H9 (cell line): ENCODE measurements around the gene SH3TC2. TPM values are rescaled to one million over a fixed set of nuclear protein-coding genes. Genes with fewer than 3 reads are reported as not detected.

Experiments used
- DNase-seq: peaks from one replicate; pipeline ENCODE4 v3.0.0-alpha.2; 2017
- H2AFZ ChIP-seq: one replicate; pipeline ENCODE4 v1.6.1; 2013; ENCODE audit warnings: mild to moderate bottlenecking, low read length, control low read depth, moderate library complexity
- H2AK5ac ChIP-seq: 2 replicates; pipeline ENCODE4 v1.6.1; 2013; ENCODE audit warnings: low read length, control low read depth, mixed read lengths; ENCODE audit not compliant: insufficient read length
- H2BK120ac ChIP-seq: one replicate; pipeline ENCODE4 v1.6.1; 2013; ENCODE audit warnings: low read depth, mild to moderate bottlenecking, low read length, control low read depth, inconsistent platforms; ENCODE audit not compliant: poor library complexity, severe bottlenecking
- H2BK12ac ChIP-seq: 2 replicates; pipeline ENCODE4 v1.6.1; 2013; ENCODE audit warnings: low read length, control low read depth, mixed read lengths, low read depth; ENCODE audit not compliant: insufficient read length
- H2BK15ac ChIP-seq: 2 replicates; pipeline ENCODE4 v1.6.1; 2013; ENCODE audit warnings: low read depth, low read length, control low read depth
- H2BK20ac ChIP-seq: one replicate; pipeline ENCODE4 v1.6.1; 2013; ENCODE audit warnings: low read depth, mild to moderate bottlenecking, low read length, control low read depth, inconsistent platforms; ENCODE audit not compliant: poor library complexity, severe bottlenecking
- H2BK5ac ChIP-seq: 2 replicates; pipeline ENCODE4 v1.6.1; 2013; ENCODE audit warnings: low read length, control low read depth, mixed read lengths; ENCODE audit not compliant: insufficient read length
- H3K14ac ChIP-seq: 2 replicates; pipeline ENCODE4 v1.6.1; 2013; ENCODE audit warnings: low read length, control low read depth; ENCODE audit not compliant: insufficient read depth
- H3K18ac ChIP-seq: 2 replicates; pipeline ENCODE4 v1.6.1; 2013; ENCODE audit warnings: low read depth, mild to moderate bottlenecking, mixed read lengths, low read length, control low read depth; ENCODE audit not compliant: insufficient read length
- H3K23ac ChIP-seq: 2 replicates; pipeline ENCODE4 v1.6.1; 2013; ENCODE audit warnings: low read length, control low read depth, mixed read lengths, low read depth; ENCODE audit not compliant: insufficient read length
- H3K23me2 ChIP-seq: 2 replicates; pipeline ENCODE4 v1.6.1; 2013; ENCODE audit warnings: low read depth, mild to moderate bottlenecking, mixed read lengths, low read length, control low read depth; ENCODE audit not compliant: insufficient read length, poor library complexity, severe bottlenecking
- H3K27ac ChIP-seq: 2 replicates; pipeline ENCODE4 v1.5.1; 2013; ENCODE audit warnings: low read length, control low read depth, mixed read lengths, low read depth; ENCODE audit not compliant: insufficient read length
- H3K27me3 ChIP-seq: 2 replicates; pipeline ENCODE4 v1.6.1; 2013; ENCODE audit warnings: low read length, control low read depth, inconsistent platforms; ENCODE audit not compliant: insufficient read depth
- H3K4ac ChIP-seq: 2 replicates; pipeline ENCODE4 v1.6.1; 2013; ENCODE audit warnings: low read depth, mild to moderate bottlenecking, control low read depth, inconsistent platforms, low read length, moderate library complexity
- H3K4me1 ChIP-seq: 2 replicates; pipeline ENCODE4 v1.6.1; 2013; ENCODE audit warnings: low read length, control low read depth, inconsistent platforms; ENCODE audit not compliant: insufficient read depth
- H3K4me2 ChIP-seq: 2 replicates; pipeline ENCODE4 v1.6.1; 2013; ENCODE audit warnings: low read length, control low read depth, mixed read lengths; ENCODE audit not compliant: insufficient read length, insufficient read depth
- H3K56ac ChIP-seq: 2 replicates; pipeline ENCODE4 v1.6.1; 2013; ENCODE audit warnings: low read depth, mild to moderate bottlenecking, mixed read lengths, low read length, control low read depth; ENCODE audit not compliant: insufficient read length
- H3K79me1 ChIP-seq: 2 replicates; pipeline ENCODE4 v1.6.1; 2013; ENCODE audit warnings: low read depth, mild to moderate bottlenecking, moderate library complexity, low read length, control low read depth, inconsistent platforms; ENCODE audit not compliant: insufficient read depth, poor library complexity, severe bottlenecking
- H3K79me2 ChIP-seq: 2 replicates; pipeline ENCODE4 v1.6.1; 2013; ENCODE audit warnings: low read length, control low read depth, inconsistent platforms; ENCODE audit not compliant: insufficient read depth
- H3K9ac ChIP-seq: 2 replicates; pipeline ENCODE4 v1.6.1; 2013; ENCODE audit warnings: low read length, control low read depth, mixed read lengths; ENCODE audit not compliant: insufficient read length; ENCODE audit errors: extremely low read depth
- H3K9me3 ChIP-seq: one replicate; pipeline ENCODE4 v1.6.1; 2013; ENCODE audit warnings: low read depth, low read length, inconsistent platforms; ENCODE audit not compliant: control insufficient read depth
- H3T11ph ChIP-seq: one replicate; pipeline ENCODE4 v1.6.1; 2013; ENCODE audit warnings: mild to moderate bottlenecking, low read length, control low read depth, inconsistent platforms
- H4K20me1 ChIP-seq: one replicate; pipeline ENCODE4 v1.6.1; 2013; ENCODE audit not compliant: control insufficient read depth, insufficient read length, insufficient read depth
- H4K5ac ChIP-seq: 2 replicates; pipeline ENCODE4 v1.6.1; 2013; ENCODE audit warnings: low read depth, mild to moderate bottlenecking, mixed read lengths, low read length, control low read depth; ENCODE audit not compliant: insufficient read length
- H4K8ac ChIP-seq: replicated peaks from 2 replicates; pipeline ENCODE4 v1.6.1; 2013; ENCODE audit warnings: low read length, control low read depth, mixed read lengths, low read depth; ENCODE audit not compliant: insufficient read length
- H4K91ac ChIP-seq: 2 replicates; pipeline ENCODE4 v1.6.1; 2013; ENCODE audit warnings: low read depth, mild to moderate bottlenecking, moderate library complexity, mixed read lengths, low read length, control low read depth; ENCODE audit not compliant: insufficient read length
- H3K27ac Mint-ChIP-seq, 3 experiments: 2 replicates in 2 of 3; 3 replicates in 1 of 3; pipeline ENCODE4 v1.8.0; 2020 to 2021; ENCODE audit warnings: mixed read lengths in 3 of 3, mild to moderate bottlenecking in 1 of 3, moderate library complexity in 1 of 3
- H3K27me3 Mint-ChIP-seq: 2 replicates; pipeline ENCODE4 v1.8.0; 2021; ENCODE audit warnings: low read depth, mild to moderate bottlenecking, moderate library complexity, mixed read lengths
- H3K36me3 Mint-ChIP-seq, 3 experiments: 2 replicates in 2 of 3; 3 replicates in 1 of 3; pipeline ENCODE4 v1.8.0; 2020 to 2021; ENCODE audit warnings: low read depth in 3 of 3, mixed read lengths in 3 of 3; ENCODE audit not compliant: insufficient read depth in 1 of 3
- H3K4me1 Mint-ChIP-seq, 2 experiments: 2 replicates each; pipeline ENCODE4 v1.8.0; 2020; ENCODE audit warnings: mixed read lengths in 2 of 2
- H3K4me3 Mint-ChIP-seq, 2 experiments: 2 replicates in 1 of 2; 3 replicates in 1 of 2; pipeline ENCODE4 v1.8.0; 2020 to 2021; ENCODE audit warnings: mild to moderate bottlenecking in 2 of 2, mixed read lengths in 2 of 2, moderate library complexity in 1 of 2
- H3K9me3 Mint-ChIP-seq, 2 experiments: 2 replicates in 1 of 2; 3 replicates in 1 of 2; pipeline ENCODE4 v1.8.0; 2020; ENCODE audit warnings: mild to moderate bottlenecking in 2 of 2, mixed read lengths in 2 of 2, moderate library complexity in 1 of 2
- CTCF ChIP-seq: fragments of 200-600 bp; sonication (generic); conservative IDR thresholded peaks from 3 replicates; pipeline ENCODE4 v1.8.0; 2021; ENCODE audit warnings: antibody characterized with exemption, mild to moderate bottlenecking
- WGBS: extraction: QIAGEN DNeasy Blood & Tissue Kit; methylation state at CpG from one replicate; pipeline ENCODE4 v1.1.7; 2013; ENCODE audit warnings: missing lambda C conversion rate, low lambda C conversion rate, mixed read lengths; ENCODE audit not compliant: insufficient read length; ENCODE audit errors: extremely low coverage; 5-methylcytosine and 5-hydroxymethylcytosine counted together
- total RNA-seq: library from RNA; stranded (reverse); gene quantifications from 2 replicates; pipeline ENCODE4 v1.2.1, GENCODE V29; 2021

The SH3TC2 gene
- total RNA-seq, 1 experiment from 2014 or later = not detected

GRCh38 chr5:149017636-149018035 lies 45.2 kb downstream of the SH3TC2 start:
- Histone ChIP-seq H3K4me2 (no peak overlapping the region), H4K20me1 (no peaks in the 10 kb centered on the region), H2BK20ac (no peak overlapping the region), H2BK120ac (no peak overlapping the region), H3K23ac (no peak overlapping the region), H2AK5ac (no peak overlapping the region), H3K27me3 (no peaks in the 10 kb centered on the region), H4K8ac (no peak overlapping the region), H3K79me1 (no peaks in the 10 kb centered on the region), H3K18ac (no peak overlapping the region), H3K14ac (no peak overlapping the region), H2BK5ac (no peak overlapping the region), H2BK15ac (no peak overlapping the region), H3K56ac (no peak overlapping the region), H3K4me1 (no peaks in the 10 kb centered on the region), H3K27ac (no peak overlapping the region), H4K91ac (no peak overlapping the region), H3K9ac (no peak overlapping the region), H4K5ac (no peak overlapping the region), H3K4ac (no peak overlapping the region), H3K79me2 (no peaks in the 10 kb centered on the region), H3K23me2 (no peaks in the 10 kb centered on the region), H3T11ph (no peak overlapping the region), H2BK12ac (no peak overlapping the region), H3K9me3 (no peaks in the 10 kb centered on the region), H2AFZ (no peak overlapping the region)
- H3K4me1 Mint-ChIP-seq = peaks cover 10 to 13% of the 10 kb centered on the region in 2 experiments
- H3K27ac Mint-ChIP-seq = no peak overlapping the region
- no peak for TF ChIP-seq CTCF
- no peak overlapping the region for H3K4me3 Mint-ChIP-seq
- no CpG with 5 or more reads among the region's 1 CpG for WGBS
- no peak for DNase-seq
- H3K27me3 Mint-ChIP-seq = no peaks in the 10 kb centered on the region
- no peaks in the 10 kb centered on the region for H3K36me3 Mint-ChIP-seq
- H3K9me3 Mint-ChIP-seq = peaks cover 0 to 3% of the 10 kb centered on the region in 2 experiments; a peak in 3 of 5 replicates
